ENCODE data around the gene ZNF280A.
"Not testable (repeated sequence)": the region's sequence is repeated elsewhere in the genome, so short reads cannot be mapped to it uniquely, and the experiment has no call there.

Gene ZNF280A

GRCh38 chr22:22527312-22527711, 7.2 kb upstream of the ZNF280A start:
- no peak overlapping the region for H3K4me3 ChIP-seq (ENCODE audit: extremely low read depth, insufficient read depth, low read length, poor library complexity, severe bottlenecking)
- H3K36me3 ChIP-seq (ENCODE audit: control insufficient read depth, insufficient read depth, low read length), result no peaks in the 10 kb centered on the region
- no peak overlapping the region for H3K27ac ChIP-seq (ENCODE audit: low read depth, low read length, severe bottlenecking)
- no peaks in the 10 kb centered on the region for H3K4me1 ChIP-seq (ENCODE audit: control insufficient read depth, insufficient read depth, low read length, poor library complexity, severe bottlenecking)
- no peaks in the 10 kb centered on the region for H3K9me3 ChIP-seq (ENCODE audit: control insufficient read depth, low read length)
- no CpG with 5 or more reads among the region's 5 CpGs for WGBS, 2 experiments (ENCODE audit: insufficient coverage in 2 of 2)

GRCh38 chr22:22526125-22526912, 6.2 kb upstream of the ZNF280A start:
- no peaks in the 10 kb centered on the region for H3K9me3 ChIP-seq (ENCODE audit: control insufficient read depth, low read length)
- no peak overlapping the region for H3K4me3 ChIP-seq (ENCODE audit: extremely low read depth, insufficient read depth, low read length, poor library complexity, severe bottlenecking)
- no peak overlapping the region for H3K27ac ChIP-seq (ENCODE audit: low read depth, low read length, severe bottlenecking)
- WGBS, 2 experiments (ENCODE audit: insufficient coverage in 2 of 2), result 79 to 83% methylated on average over 2 to 4 of the region's 4 CpGs
- H3K36me3 ChIP-seq (ENCODE audit: control insufficient read depth, insufficient read depth, low read length), result no peaks in the 10 kb centered on the region
- H3K4me1 ChIP-seq (ENCODE audit: control insufficient read depth, insufficient read depth, low read length, poor library complexity, severe bottlenecking), result no peaks in the 10 kb centered on the region

GRCh38 chr22:22523494-22523893, 3.4 kb upstream of the ZNF280A start:
- Histone ChIP-seq H3K27ac (ENCODE audit: low read depth, low read length, severe bottlenecking) (no peak overlapping the region), H3K4me1 (ENCODE audit: control insufficient read depth, insufficient read depth, low read length, poor library complexity, severe bottlenecking) (peaks cover 9% of the 10 kb centered on the region), H3K4me3 (ENCODE audit: extremely low read depth, insufficient read depth, low read length, poor library complexity, severe bottlenecking) (no peak overlapping the region), H3K9me3 (ENCODE audit: control insufficient read depth, low read length) (no peaks in the 10 kb centered on the region), H3K36me3 (ENCODE audit: control insufficient read depth, insufficient read depth, low read length) (no peaks in the 10 kb centered on the region)
- 94 to 97% methylated on average over 4 to 6 of the region's 6 CpGs for WGBS, 2 experiments (ENCODE audit: insufficient coverage in 2 of 2)

GRCh38 chr22:22521631-22522030, 1.6 kb upstream of the ZNF280A start:
- H3K4me3 ChIP-seq (ENCODE audit: extremely low read depth, insufficient read depth, low read length, poor library complexity, severe bottlenecking), result no peak overlapping the region
- 93 to 100% methylated on average over 5 of the region's 8 CpGs for WGBS, 2 experiments (ENCODE audit: insufficient coverage in 2 of 2)
- peaks cover 9% of the 10 kb centered on the region for H3K4me1 ChIP-seq (ENCODE audit: control insufficient read depth, insufficient read depth, low read length, poor library complexity, severe bottlenecking)
- no peak overlapping the region for H3K27ac ChIP-seq (ENCODE audit: low read depth, low read length, severe bottlenecking)
- no peaks in the 10 kb centered on the region for H3K36me3 ChIP-seq (ENCODE audit: control insufficient read depth, insufficient read depth, low read length)
- H3K9me3 ChIP-seq (ENCODE audit: control insufficient read depth, low read length), result no peaks in the 10 kb centered on the region

GRCh38 chr22:22520667-22521602, 865 bp upstream of the ZNF280A start:
- H3K9me3 ChIP-seq (ENCODE audit: control insufficient read depth, low read length), result no peaks in the 10 kb centered on the region
- no peak overlapping the region for H3K27ac ChIP-seq (ENCODE audit: low read depth, low read length, severe bottlenecking)
- H3K4me1 ChIP-seq (ENCODE audit: control insufficient read depth, insufficient read depth, low read length, poor library complexity, severe bottlenecking), result peaks cover 9% of the 10 kb centered on the region
- no peak overlapping the region for H3K4me3 ChIP-seq (ENCODE audit: extremely low read depth, insufficient read depth, low read length, poor library complexity, severe bottlenecking)
- H3K36me3 ChIP-seq (ENCODE audit: control insufficient read depth, insufficient read depth, low read length), result no peaks in the 10 kb centered on the region
- 79 to 81% methylated on average over 11 of the region's 12 CpGs for WGBS, 2 experiments (ENCODE audit: insufficient coverage in 2 of 2)

GRCh38 chr22:22519591-22519990, 479 bp downstream of the ZNF280A start:
- WGBS, 2 experiments (ENCODE audit: insufficient coverage in 2 of 2), result 92 to 94% methylated on average over 3 to 4 of the region's 5 CpGs
- peaks cover 9% of the 10 kb centered on the region for H3K4me1 ChIP-seq (ENCODE audit: control insufficient read depth, insufficient read depth, low read length, poor library complexity, severe bottlenecking)
- no peak overlapping the region for H3K27ac ChIP-seq (ENCODE audit: low read depth, low read length, severe bottlenecking)
- H3K4me3 ChIP-seq (ENCODE audit: extremely low read depth, insufficient read depth, low read length, poor library complexity, severe bottlenecking), result no peak overlapping the region
- no peaks in the 10 kb centered on the region for H3K36me3 ChIP-seq (ENCODE audit: control insufficient read depth, insufficient read depth, low read length)
- H3K9me3 ChIP-seq (ENCODE audit: control insufficient read depth, low read length), result no peaks in the 10 kb centered on the region

- peaks cover 9% of the 10 kb centered on the region for H3K4me1 ChIP-seq (ENCODE audit: control insufficient read depth, insufficient read depth, low read length, poor library complexity, severe bottlenecking)
- no peaks in the 10 kb centered on the region for H3K36me3 ChIP-seq (ENCODE audit: control insufficient read depth, insufficient read depth, low read length)
- H3K27ac ChIP-seq (ENCODE audit: low read depth, low read length, severe bottlenecking), result no peak overlapping the region
- WGBS, 2 experiments (ENCODE audit: insufficient coverage in 2 of 2), result 80 to 93% methylated on average over 1 to 2 of the region's 4 CpGs
- no peaks in the 10 kb centered on the region for H3K9me3 ChIP-seq (ENCODE audit: control insufficient read depth, low read length)
- H3K4me3 ChIP-seq (ENCODE audit: extremely low read depth, insufficient read depth, low read length, poor library complexity, severe bottlenecking), result no peak overlapping the region
These were observed 3.1 kb downstream of the ZNF280A start for GRCh38 chr22:22516992-22517391.

- H3K9me3 ChIP-seq (ENCODE audit: control insufficient read depth, low read length), result no peaks in the 10 kb centered on the region
- H3K36me3 ChIP-seq (ENCODE audit: control insufficient read depth, insufficient read depth, low read length), result no peaks in the 10 kb centered on the region
- no peak overlapping the region for H3K27ac ChIP-seq (ENCODE audit: low read depth, low read length, severe bottlenecking)
- no peak overlapping the region for H3K4me3 ChIP-seq (ENCODE audit: extremely low read depth, insufficient read depth, low read length, poor library complexity, severe bottlenecking)
- H3K4me1 ChIP-seq (ENCODE audit: control insufficient read depth, insufficient read depth, low read length, poor library complexity, severe bottlenecking), result peaks cover 9% of the 10 kb centered on the region
These were observed 4.2 kb downstream of the ZNF280A start for GRCh38 chr22:22515890-22516289.

GRCh38 chr22:22514431-22514830, 5.6 kb downstream of the ZNF280A start:
- not testable (repeated sequence) for H3K4me3 ChIP-seq (ENCODE audit: extremely low read depth, insufficient read depth, low read length, poor library complexity, severe bottlenecking); H3K27ac ChIP-seq (ENCODE audit: low read depth, low read length, severe bottlenecking)
- WGBS, 2 experiments (ENCODE audit: insufficient coverage in 2 of 2), result 72 to 81% methylated on average over 3 to 5 of the region's 8 CpGs

GRCh38 chr22:22513619-22514018, 6.5 kb downstream of the ZNF280A start:
- WGBS, 2 experiments (ENCODE audit: insufficient coverage in 2 of 2), result 96 to 100% methylated on average over 2 of the region's 2 CpGs
- H3K36me3 ChIP-seq (ENCODE audit: control insufficient read depth, insufficient read depth, low read length), result no peaks in the 10 kb centered on the region
- no peaks in the 10 kb centered on the region for H3K4me1 ChIP-seq (ENCODE audit: control insufficient read depth, insufficient read depth, low read length, poor library complexity, severe bottlenecking)
- no peak overlapping the region for H3K27ac ChIP-seq (ENCODE audit: low read depth, low read length, severe bottlenecking)
- peaks cover 9% of the 10 kb centered on the region for H3K9me3 ChIP-seq (ENCODE audit: control insufficient read depth, low read length)
- H3K4me3 ChIP-seq (ENCODE audit: extremely low read depth, insufficient read depth, low read length, poor library complexity, severe bottlenecking), result no peak overlapping the region

More at GRCh38 chr22:22514431-22514830, 5.6 kb downstream of the ZNF280A start:
- H3K4me1 ChIP-seq (ENCODE audit: control insufficient read depth, insufficient read depth, low read length, poor library complexity, severe bottlenecking); H3K36me3 ChIP-seq (ENCODE audit: control insufficient read depth, insufficient read depth, low read length); H3K9me3 ChIP-seq (ENCODE audit: control insufficient read depth, low read length): not testable (repeated sequence)

Data from mesodermal cell (in vitro differentiated cells).